ENCODE measurements around the gene C4orf36. TPM values are rescaled to one million over a fixed set of nuclear protein-coding genes. Genes with fewer than 3 reads are reported as not detected.
A peak's percentile ranks its signal among the peaks of the same experiment; 100 is the strongest.
"Not testable (repeated sequence)": the region's sequence is repeated elsewhere in the genome, so short reads cannot be mapped to it uniquely, and the experiment has no call there.

Gene C4orf36
- total RNA-seq, 1 donor, result 0.54 TPM

DNA sequence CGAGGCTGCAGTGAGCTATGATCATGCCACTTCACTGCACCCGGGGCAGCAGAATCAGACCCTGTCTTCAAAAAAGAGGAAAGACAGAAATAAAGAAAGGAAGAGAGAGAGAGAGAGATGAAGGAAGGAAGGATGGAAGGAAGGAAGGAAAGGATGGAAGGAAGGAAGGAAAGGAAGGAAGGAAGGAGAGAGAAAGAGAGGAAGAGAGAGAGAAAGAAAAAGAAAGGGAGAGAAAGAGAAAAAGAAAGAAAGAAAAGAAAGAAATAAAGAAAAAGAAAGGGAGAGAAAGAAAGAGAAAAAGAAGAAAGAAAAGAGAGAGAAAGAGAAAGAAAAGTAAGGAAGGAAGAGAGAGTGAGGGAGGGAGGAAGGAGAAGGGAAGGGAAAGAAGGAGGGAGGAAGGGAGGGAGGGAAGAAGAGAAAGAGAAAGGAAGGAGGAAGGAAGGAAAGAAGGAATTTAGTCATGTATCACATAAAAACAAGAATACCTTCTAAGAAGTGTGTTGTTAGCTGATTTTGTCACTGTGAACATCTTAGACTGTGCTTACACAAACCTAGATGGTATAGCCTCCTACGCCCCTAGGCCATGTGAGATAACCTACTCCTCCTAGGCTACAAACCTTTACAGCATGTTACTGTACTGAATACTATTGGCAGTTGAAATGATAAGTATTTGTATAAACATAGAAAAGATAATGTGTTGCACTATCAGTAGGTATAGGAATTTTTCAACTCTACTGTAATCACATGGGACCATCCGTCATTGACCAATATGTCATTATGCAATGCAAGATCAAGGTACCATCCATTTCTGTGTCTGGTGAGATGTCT, 25.2 kb upstream of the C4orf36 start:
- DNase-seq (ENCODE audit: low read depth in 2 of 3, low spot score in 2 of 3), result no peak

- DNase-seq (ENCODE audit: low read depth in 2 of 3, low spot score in 2 of 3), result no peak
These were observed 24.2 kb upstream of the C4orf36 start for GRCh38 chr4:86916392-86916791.

DNA sequence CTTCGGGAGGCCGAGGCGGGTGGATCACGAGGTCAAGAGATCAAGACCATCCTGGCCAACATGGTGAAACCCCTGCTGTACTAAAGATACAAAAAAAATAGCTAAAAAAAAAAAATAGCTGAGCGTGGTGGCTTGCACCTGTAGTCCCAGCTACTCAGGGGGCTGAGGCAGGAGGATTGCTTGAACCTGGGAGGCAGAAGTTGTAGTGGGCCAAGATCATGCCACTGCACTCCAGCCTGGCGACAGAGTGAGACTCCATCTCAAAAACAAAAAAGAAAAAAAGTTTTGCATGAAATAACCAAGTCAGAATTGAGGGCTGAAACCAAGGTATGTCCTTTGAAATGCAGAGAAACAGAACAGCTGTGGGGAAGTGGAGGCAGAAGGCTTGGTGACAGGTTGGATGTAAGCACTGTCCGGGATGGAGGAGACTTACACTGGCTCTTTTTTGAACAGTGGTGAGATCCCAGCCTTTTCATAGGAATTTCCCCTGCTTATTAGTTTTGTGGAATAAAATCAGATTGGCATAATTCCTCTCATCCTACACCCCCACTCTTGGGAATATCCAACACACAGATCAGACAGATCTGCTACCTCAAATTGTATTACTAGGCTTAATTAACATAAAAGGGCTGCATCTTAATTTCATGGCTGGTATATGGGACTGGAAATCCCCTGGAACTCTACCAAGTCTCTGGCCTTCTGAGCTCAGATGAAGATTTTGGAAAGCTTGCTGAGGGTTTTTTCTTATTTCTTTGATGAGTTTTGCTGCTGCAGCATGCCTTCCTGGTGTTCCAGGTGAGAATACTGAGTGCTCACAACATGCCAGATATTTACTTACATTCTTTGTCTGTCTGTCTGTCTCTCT, 18.8 kb upstream of the C4orf36 start:
- DNase-seq (ENCODE audit: low read depth in 2 of 3, low spot score in 2 of 3), result peak in 1 of 3 donors; percentile 33

GRCh38 chr4:86910369-86910768, 18.1 kb upstream of the C4orf36 start:
- no peak for DNase-seq (ENCODE audit: low read depth in 2 of 3, low spot score in 2 of 3)

GRCh38 chr4:86909546-86910295, 17.5 kb upstream of the C4orf36 start:
- DNase-seq (ENCODE audit: low read depth in 2 of 3, low spot score in 2 of 3), result peak in 2 of 3 donors; percentile 38 to 61

DNA sequence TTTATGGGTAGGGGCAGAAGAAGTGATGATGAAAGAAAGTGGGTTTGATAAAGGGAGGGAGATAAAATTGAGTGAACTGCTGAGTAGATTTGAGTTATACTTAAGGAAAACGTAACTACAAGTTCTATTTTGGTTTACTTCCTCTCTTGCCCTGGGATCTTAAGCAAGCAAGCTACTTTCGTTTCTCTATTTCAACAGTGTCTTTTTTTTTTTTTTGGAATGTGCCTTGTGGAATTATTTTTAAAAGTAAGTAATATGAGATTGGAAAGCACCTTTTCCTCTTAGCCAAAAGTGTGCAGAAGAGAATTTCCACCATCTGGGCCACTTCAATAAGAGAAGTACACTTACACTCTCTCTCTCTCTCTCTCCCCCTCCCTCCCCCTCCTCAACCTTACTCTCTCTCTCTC, 16.0 kb upstream of the C4orf36 start:
- peak in 2 of 3 donors; percentile 53 to 61 for DNase-seq (ENCODE audit: low read depth in 2 of 3, low spot score in 2 of 3)

DNA sequence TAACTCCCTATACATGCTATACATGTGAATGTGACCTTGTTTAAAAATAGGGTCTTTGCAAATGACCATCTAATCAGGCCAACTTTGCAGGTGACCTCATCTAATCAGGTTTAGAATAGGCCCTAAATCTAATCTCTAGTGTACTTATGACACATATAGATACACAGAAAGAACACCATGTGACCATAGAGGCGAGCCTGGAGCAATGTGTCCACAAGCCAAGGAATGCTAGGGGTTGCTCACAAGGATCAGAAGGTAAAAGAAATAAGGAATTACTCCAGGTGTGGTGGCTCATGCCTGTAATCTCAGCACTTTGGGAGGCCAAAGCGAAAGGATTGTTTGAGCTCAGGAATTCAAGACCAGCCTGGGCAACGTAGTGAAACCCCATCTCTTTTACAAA, 9.6 kb upstream of the C4orf36 start:
- no peak for DNase-seq (ENCODE audit: low read depth in 2 of 3, low spot score in 2 of 3)

DNA sequence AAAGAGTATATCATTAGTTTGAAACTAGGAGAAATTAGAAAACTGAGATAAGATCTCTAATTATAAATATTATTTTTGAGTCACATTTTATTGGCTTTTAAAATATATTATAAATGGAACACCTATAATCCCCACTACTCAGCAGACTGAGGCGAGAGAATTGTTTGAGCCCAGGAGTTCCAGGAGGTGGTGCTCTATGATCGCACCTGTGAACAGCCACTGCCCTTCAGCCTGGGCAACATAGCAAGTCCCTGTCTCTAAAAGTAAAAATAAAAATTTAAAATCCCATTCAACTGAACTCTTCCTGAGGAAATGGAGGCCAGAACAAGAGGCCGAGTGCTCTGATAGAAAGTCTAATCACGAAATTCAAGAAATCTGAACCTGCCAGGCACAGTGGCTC, 6.3 kb upstream of the C4orf36 start:
- DNase-seq (ENCODE audit: low read depth in 2 of 3, low spot score in 2 of 3), result peak in 1 of 3 donors; percentile 54

- DNase-seq (ENCODE audit: low read depth in 2 of 3, low spot score in 2 of 3), result no peak
These were observed 4.4 kb upstream of the C4orf36 start for GRCh38 chr4:86896596-86896995.

DNA sequence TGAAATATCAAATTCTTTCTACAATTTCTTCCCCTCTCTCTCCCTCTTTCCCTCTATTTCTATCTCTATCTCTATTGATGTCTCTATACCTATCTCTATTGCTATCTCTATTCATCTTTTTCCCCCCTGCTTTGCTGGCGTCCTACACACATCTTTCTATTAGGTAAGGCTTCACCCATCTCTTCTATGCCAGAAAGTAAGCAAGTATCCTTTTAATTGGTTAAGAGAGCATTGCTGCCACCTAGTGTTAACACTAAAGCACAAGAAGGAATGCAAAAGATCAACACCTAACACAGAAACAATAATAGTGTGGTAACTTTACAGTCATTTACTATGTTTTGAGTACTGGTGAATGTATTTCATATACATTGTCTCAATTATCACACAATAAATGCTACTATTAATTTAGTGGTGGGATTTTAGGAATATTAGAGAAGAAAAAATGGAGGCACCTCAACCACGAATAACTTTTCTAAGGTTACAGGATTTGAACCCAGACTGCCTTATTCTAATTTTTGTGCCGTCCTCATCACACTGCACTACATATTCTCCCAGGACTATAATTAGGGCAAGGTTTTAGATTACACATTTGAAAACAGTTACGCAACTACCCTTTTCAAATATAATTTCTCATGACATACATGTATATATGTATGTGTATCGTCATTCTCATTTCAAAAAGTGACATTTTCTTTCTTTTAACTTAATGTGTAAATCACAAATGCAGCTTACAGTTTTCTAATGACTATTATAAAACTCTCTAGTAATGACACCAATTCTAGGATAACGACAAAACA, 3.7 kb upstream of the C4orf36 start:
- peak in 2 of 3 donors; percentile 54 to 86 for DNase-seq (ENCODE audit: low read depth in 2 of 3, low spot score in 2 of 3)

GRCh38 chr4:86894455-86894854, 2.2 kb upstream of the C4orf36 start:
- DNase-seq (ENCODE audit: low read depth in 2 of 3, low spot score in 2 of 3), result no peak

GRCh38 chr4:86893136-86893535, 914 bp upstream of the C4orf36 start:
- no peak for DNase-seq (ENCODE audit: low read depth in 2 of 3, low spot score in 2 of 3)

GRCh38 chr4:86892636-86892960, 376 bp upstream of the C4orf36 start:
- peak in 1 of 3 donors; percentile 46 for DNase-seq (ENCODE audit: low read depth in 2 of 3, low spot score in 2 of 3)

DNA sequence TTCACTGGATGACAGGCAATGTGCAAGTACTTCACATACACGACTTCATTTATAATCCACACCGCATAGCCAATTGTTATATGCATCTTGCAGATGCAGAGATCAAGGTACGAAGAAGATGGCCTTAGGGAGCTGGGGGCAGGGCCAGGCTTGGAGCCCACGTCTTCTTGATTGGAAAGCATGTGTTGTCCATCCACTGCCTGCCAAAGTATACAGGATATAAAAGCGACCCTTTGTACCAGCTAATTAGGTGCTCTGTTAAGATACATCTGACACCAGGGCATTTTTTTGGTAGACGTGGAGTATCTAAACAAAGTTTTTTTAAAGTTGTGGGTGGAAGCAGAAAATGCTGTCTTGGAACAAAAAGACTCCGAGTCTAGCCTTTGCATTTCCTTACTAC, 1.4 kb downstream of the C4orf36 start:
- no peak for DNase-seq (ENCODE audit: low read depth in 2 of 3, low spot score in 2 of 3)

- no peak for DNase-seq (ENCODE audit: low read depth in 2 of 3, low spot score in 2 of 3)
These were observed 12.6 kb downstream of the C4orf36 start for GRCh38 chr4:86879641-86880040.

DNA sequence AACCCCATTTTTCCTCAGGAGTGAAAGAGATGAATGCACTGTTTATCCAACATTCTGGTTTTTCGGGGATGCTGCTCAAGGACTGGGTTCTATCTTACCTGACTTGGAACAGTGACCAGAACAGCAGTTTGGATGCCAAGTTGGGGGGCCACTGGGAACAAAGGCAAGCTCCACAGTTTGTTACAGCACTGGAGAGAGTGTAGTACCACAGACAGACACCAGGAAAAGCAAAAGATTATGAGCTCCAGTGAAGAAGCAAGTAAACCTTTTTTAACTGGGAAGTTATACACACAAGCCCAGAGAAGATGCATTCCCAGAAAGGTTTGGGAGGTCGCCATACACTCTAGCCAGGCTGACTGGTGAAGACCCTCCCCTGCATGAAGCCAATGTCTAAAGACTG, 13.6 kb downstream of the C4orf36 start:
- DNase-seq (ENCODE audit: low read depth in 2 of 3, low spot score in 2 of 3), result no peak

GRCh38 chr4:86876894-86877685, 15.1 kb downstream of the C4orf36 start:
- no peak for DNase-seq (ENCODE audit: low read depth in 2 of 3, low spot score in 2 of 3)

DNA sequence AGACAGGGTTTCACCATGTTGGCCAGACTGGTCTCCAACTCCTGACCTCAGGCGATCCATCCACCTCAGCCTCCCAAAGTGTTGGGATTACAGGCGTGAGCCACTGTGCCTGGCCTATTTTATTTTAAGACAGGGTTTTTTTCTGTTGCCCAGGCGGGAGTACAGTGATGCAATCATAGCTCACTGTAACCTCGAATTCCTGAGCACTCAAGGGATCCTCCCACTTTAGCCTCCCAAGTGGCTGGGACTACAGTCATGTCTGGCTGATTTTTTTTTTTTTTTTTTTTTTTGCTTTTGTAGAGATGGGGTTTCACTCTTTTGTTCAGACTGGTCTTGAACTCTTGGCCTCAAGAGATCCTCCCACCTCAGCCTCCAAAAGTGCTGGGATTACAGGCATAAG, 16.8 kb downstream of the C4orf36 start:
- DNase-seq (ENCODE audit: low read depth in 2 of 3, low spot score in 2 of 3), result not testable (repeated sequence)

GRCh38 chr4:86872135-86872534, 20.1 kb downstream of the C4orf36 start:
- DNase-seq (ENCODE audit: low read depth in 2 of 3, low spot score in 2 of 3), result no peak

All from hematopoietic multipotent progenitor cell (in vitro differentiated cells).